DMS153 (cell line): Measurements from ENCODE around the gene KCNT2.
A peak's percentile ranks its signal among the peaks of the same experiment; 100 is the strongest.
"Not testable (repeated sequence)": the region's sequence is repeated elsewhere in the genome, so short reads cannot be mapped to it uniquely, and the experiment has no call there.

Experiments
- DNase-seq: peaks from one replicate; lab custom pipeline; 2025; lab: John Stamatoyannopoulos, UW

KCNT2 gene

GRCh38 chr1:196608390-196609369, at the start of gene KCNT2:
Gene KCNT2, minus strand, starts transcription at chr1:196608440. Its CDS starts 131 bp downstream, at chr1:196608309.
- DNase-seq = peak; percentile 87

- no peak for DNase-seq
Measured at GRCh38 chr1:196655494-196655893, 47.3 kb upstream of the KCNT2 start.

GRCh38 chr1:196655071-196655470, 46.8 kb upstream of the KCNT2 start:
- DNase-seq = no peak

- DNase-seq = no peak
Measured at GRCh38 chr1:196654271-196654670, 46.0 kb upstream of the KCNT2 start.

- no peak for DNase-seq
Measured at GRCh38 chr1:196651637-196652215, 43.5 kb upstream of the KCNT2 start, which contains the start of gene CFH. Gene CFH, plus strand, starts transcription at chr1:196652043. Its CDS starts 75 bp downstream, at chr1:196652118.

- no peak for DNase-seq
Measured at GRCh38 chr1:196651079-196651478, 42.8 kb upstream of the KCNT2 start.

- no peak for DNase-seq
Measured at GRCh38 chr1:196650403-196650802, 42.2 kb upstream of the KCNT2 start.

GRCh38 chr1:196649990-196650389, 41.8 kb upstream of the KCNT2 start:
- no peak for DNase-seq

GRCh38 chr1:196640976-196641375, 32.7 kb upstream of the KCNT2 start:
- DNase-seq = no peak

GRCh38 chr1:196639291-196639690, 31.1 kb upstream of the KCNT2 start:
- not testable (repeated sequence) for DNase-seq

- DNase-seq = no peak
Measured at GRCh38 chr1:196638466-196638865, 30.2 kb upstream of the KCNT2 start.

- DNase-seq = no peak
Measured at GRCh38 chr1:196637606-196638005, 29.4 kb upstream of the KCNT2 start.

- DNase-seq = no peak
Measured at GRCh38 chr1:196628838-196629237, 20.6 kb upstream of the KCNT2 start.

GRCh38 chr1:196623079-196623478, 14.8 kb upstream of the KCNT2 start:
- DNase-seq = no peak

GRCh38 chr1:196619721-196620120, 11.5 kb upstream of the KCNT2 start:
- DNase-seq = no peak

- no peak for DNase-seq
Measured at GRCh38 chr1:196611873-196612272, 3.6 kb upstream of the KCNT2 start.

- no peak for DNase-seq
Measured at GRCh38 chr1:196609370-196609737, 1.1 kb upstream of the KCNT2 start.

GRCh38 chr1:196607981-196608380, 259 bp downstream of the KCNT2 start:
- no peak for DNase-seq

GRCh38 chr1:196603651-196604050, 4.6 kb downstream of the KCNT2 start:
- DNase-seq = no peak

GRCh38 chr1:196598942-196599748, 9.1 kb downstream of the KCNT2 start:
- DNase-seq = no peak

GRCh38 chr1:196594700-196595099, 13.5 kb downstream of the KCNT2 start:
- no peak for DNase-seq

- peak; percentile 37 for DNase-seq
Measured at GRCh38 chr1:196593955-196594354, 14.3 kb downstream of the KCNT2 start.
